Keratinocyte (primary cell): ENCODE data around the gene ARHGAP22.

Source experiments
- CTCF ChIP-seq, 3 experiments: IDR thresholded peaks in 1 of 3; conservative IDR thresholded peaks in 1 of 3; optimal IDR thresholded peaks in 1 of 3; 2 replicates in 2 of 3; 3 replicates in 1 of 3; pipeline versions ENCODE3 to v1.5.1; 2011; ENCODE audit warnings: low read length in 3 of 3, mild to moderate bottlenecking in 3 of 3, moderate library complexity in 2 of 3, control low read depth in 1 of 3, inconsistent platforms in 1 of 3; ENCODE audit not compliant: insufficient read depth in 2 of 3; ENCODE audit errors: extremely low read depth in 1 of 3
- EZH2 ChIP-seq: IDR thresholded peaks from one replicate; pipeline ENCODE4 v1.6.1; 2012; ENCODE audit warnings: inconsistent platforms, mild to moderate bottlenecking, low read length, moderate library complexity

- TF ChIP-seq CTCF (optimal IDR thresholded peaks at IDR 0.05 in 1 of 3, IDR thresholded peaks at IDR 0.05 in 1 of 3, conservative IDR thresholded peaks at IDR 0.05 in 1 of 3; ENCODE audit: extremely low read depth in 1 of 3, insufficient read depth in 2 of 3, low read length in 3 of 3) (no peak), EZH2 (no peak)
Observed at GRCh38 chr10:48500771-48501170, 104.1 kb downstream of the ARHGAP22 start.
